Breast epithelium (tissue), 3 donors: ENCODE results near the gene TMEM8B.

Experiments used
- CTCF ChIP-seq, 3 donors: fragments of 450-650 bp; IDR thresholded peaks; one replicate each; pipeline ENCODE4 v1.5.1; 2016 to 2017; ENCODE audit warnings: antibody characterized with exemption in 3 of 3, mild to moderate bottlenecking in 3 of 3, moderate library complexity in 3 of 3
- POLR2AphosphoS5 ChIP-seq, 3 donors: sonication (generic); formaldehyde crosslinking; IDR thresholded peaks; one replicate each; pipeline ENCODE4 v1.6.1; 2017; ENCODE audit warnings: antibody characterized with exemption in 3 of 3

- TF ChIP-seq CTCF (IDR thresholded peaks at IDR 0.05): no peak
- TF ChIP-seq POLR2AphosphoS5 (IDR thresholded peaks at IDR 0.05): no peak
These were observed 12.5 kb downstream of the TMEM8B start for GRCh38 chr9:35841645-35841900.
